IPS-NIHi7 (cell line): Measurements from ENCODE around the gene SOX6.
"Not testable (repeated sequence)": the region's sequence is repeated elsewhere in the genome, so short reads cannot be mapped to it uniquely, and the experiment has no call there.

Experiments used
- DNase-seq: peaks from one replicate; pipeline ENCODE4 v3.0.0; 2012; ENCODE audit warnings: mixed read lengths; ENCODE audit errors: extremely low spot score

SOX6 gene

DNA sequence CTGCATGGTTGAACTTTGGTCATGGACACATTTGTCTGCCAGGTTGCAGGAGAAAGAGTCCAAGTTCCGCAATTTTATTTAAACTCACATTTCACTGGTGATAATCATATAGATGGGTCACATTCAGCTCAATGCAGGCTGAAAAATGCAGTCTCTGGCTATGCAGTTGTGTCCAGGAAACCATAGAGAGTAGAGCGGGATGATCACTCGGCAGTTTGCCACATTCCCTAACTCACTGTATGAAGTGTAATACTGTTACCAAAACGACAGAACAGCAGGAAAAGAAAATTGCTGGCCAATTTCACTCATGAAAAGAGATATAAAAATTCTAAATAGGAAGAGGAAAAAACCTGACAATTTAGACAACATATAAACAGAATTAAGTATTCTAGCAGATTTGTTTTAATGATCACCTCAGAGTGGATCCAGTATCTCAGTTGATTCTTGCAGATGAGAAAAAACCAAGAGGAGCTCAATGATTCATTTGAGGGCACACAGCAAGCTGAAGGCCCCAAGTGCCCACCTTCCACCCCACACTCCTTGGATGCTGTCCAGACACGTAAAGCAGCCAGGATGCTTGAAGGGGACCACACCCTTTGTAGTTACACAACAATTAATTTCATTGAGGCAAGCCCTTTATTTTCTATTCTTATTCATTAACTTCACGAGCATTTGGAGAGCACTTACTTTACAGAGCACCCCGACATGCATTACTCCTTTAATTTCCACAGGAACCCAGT is 422.3 kb downstream of the SOX6 start:
- DNase-seq = no peak

DNA sequence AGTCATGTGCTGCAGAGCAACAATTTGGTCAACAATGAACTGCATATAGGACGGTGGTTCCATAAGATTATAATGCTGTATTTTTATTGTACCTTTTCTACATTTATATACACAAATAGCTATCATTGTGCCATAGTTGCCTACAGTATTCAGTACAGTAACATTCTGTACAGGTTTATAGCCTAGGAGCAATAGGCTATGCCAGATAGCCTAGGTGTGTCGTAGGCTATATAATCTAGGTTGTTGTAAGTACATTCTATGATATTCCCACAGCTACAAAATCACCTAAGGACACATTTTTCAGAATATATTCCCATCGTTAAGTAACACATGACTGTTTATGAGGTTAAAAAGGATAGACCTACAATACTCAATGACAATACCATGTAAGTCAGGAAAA is 423.9 kb downstream of the SOX6 start:
- no peak for DNase-seq

DNA sequence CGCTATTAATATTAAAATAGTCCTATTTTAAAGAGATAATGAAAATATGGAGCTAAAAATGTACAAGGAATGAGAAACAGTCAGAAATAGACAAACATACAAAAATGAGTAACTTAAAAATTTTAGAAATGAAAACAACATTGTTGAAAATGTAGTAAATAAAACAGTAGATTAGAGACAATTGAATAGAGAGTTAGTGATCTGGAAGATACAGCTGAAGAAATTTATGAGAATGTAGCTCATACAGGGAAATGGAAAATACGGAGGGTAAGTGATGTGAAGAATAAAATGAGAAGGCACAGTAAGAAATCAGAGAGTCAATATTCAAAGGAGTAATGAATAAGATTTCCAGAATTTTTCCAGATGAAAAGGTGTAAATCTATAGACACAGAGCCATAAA is 424.8 kb downstream of the SOX6 start:
- no peak for DNase-seq

DNA sequence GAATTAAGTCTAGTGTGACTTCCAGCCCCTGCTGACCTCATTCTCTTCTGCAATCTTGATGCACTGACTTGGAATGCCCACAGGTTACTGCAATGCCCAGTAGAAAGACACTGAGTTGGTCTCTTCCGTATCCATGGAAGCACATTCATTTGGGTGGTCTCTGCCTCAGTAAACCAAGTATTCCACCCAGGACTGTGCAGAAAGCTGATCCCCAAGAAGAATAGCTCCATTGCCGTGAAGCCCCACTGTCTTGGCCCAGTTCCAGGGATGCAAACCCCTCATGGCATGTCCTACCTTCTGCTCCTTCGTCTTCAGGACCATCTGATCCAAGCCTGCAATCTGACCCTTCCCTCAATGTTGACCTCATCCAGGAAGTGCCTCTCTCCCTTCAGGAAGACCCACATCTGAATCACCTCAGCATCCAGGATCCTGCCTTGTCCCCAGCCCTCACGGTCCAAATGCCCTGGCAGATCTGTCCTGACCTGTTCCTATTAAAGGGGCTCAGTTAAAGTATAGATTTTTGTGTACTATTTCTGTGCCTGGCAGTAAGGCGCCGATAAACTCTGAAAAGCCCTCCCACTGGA is 425.8 kb downstream of the SOX6 start:
- DNase-seq = no peak

DNA sequence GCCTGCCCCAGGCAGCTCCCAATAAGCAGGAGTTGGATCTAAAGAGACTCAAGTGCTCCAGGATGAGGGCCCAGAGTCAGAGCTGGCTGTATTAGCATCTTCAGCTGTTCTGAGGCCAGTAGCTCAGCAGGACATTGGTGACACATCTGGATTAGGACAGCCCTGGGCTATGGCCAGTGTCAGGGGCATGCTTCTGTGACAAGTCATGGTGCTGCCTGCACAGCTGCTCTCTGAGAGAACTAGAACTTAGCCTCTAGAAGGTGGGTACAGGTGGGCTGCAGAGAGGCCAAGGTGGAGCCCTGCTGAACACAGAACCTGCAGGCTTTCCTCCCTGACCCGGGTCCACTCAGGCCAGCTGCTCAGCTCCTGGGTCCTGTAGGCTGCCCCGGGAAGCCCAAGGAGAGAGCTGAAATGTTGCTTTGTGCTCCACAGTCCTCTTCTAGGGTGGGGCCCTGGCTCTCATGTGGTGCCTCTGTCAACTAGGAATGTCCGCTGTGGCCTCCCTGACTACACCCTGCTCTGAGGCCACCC is 426.9 kb downstream of the SOX6 start:
- no peak for DNase-seq

DNA sequence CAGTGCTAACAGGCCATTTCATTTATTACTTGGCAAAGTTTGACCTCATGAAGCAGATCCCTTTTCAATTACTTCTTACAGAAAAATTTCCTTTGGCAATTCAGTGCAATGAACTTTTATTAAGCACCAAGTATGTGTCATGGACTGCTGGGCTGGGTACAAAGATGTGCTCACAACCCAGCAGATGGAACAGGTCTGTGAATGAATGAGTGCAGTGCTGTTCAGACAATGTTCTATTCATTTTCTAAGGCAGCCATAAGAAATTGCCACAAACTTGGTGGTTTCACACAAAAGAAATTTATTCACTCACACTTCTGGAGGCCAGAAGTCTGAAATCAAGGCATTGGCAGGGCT is 428.5 kb downstream of the SOX6 start:
- DNase-seq = no peak

DNA sequence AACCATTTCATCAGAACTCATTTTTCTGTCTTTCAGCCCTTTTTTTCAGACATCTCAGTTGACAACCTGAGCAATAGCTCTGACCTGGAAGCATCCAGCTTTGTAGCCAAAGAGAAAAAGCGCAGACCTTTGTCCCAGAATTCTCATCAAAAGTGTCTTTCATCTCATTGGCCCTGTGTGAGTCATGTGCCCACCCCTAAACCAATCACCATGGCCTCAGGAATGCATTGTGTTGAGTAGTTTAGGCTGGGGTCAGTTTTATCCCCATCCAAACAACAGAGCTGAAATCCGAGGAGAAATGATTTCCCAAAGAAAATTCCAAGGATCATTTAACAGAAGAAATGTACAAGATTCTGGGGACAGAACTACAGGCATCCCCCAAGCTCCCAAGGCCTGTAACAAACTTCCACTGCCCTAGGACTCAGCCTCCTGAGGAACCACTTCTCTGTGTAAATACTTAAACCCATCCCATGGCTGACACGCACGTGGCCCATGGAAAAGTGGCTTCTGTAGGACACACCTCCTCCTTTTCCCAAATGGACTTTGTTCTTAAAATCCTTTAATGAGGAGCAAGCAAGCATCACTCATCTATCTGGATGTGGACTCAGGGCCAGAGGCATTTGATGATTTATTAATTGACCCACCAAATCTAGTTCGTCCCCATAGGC is 429.0 kb downstream of the SOX6 start:
- no peak for DNase-seq

DNA sequence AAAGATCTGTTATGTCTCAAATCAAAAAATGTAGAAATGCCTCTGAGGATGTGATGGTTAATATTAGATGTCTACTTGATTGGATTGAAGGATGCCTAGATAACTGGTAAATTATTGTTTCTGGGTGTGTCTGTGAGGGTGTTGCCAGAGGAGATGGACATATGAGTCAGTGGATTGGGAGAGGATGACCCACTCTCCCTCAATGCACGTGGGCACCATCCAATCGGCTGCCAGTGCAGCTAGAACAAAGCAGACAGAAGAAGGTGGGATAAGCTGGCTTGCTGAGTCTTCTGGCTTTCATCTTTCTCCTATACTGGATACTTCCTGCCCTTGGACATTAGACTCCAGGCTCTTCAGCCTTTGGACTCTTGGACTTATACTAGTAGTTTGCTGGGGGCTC is 430.3 kb downstream of the SOX6 start:
- DNase-seq = no peak

DNA sequence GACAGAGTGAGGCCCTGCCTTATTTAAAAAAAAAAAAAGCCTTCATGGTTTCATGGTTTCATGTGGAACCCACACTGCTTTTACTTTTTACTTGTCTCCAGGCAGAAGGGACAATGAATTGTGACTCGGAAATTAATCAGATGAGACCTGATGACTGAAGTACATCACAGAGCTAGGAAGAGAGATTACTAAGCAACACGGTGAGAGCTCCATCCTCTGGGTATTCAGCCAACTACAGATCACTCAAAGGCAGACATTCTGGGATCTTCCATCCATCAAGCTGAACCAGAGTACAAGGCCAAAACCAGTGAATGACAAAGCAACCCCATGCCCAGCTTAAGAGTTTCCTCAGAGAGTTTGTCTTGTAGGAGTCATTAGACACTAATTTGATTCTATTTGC is 433.2 kb downstream of the SOX6 start:
- peak; percentile 46 for DNase-seq

DNA sequence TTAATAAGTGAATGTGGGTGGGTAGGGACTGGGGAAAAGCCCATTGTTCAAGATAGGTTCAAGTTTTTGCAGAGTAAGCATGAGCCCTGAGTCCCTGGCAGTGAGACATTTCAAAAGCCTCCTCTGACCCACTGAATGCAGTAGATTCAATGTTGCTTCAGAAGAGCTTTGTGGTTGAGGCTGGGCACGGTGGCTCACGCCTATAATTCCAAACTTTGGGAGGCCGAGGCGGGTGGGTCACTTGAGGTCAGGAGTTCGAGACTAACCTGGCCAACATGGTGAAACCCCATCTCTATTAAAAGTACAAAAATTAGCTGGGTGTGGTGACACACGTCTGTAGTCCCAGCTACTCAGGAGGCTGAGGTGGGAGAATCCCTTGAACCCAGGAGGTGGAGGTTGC is 433.6 kb downstream of the SOX6 start:
- not testable (repeated sequence) for DNase-seq

DNA sequence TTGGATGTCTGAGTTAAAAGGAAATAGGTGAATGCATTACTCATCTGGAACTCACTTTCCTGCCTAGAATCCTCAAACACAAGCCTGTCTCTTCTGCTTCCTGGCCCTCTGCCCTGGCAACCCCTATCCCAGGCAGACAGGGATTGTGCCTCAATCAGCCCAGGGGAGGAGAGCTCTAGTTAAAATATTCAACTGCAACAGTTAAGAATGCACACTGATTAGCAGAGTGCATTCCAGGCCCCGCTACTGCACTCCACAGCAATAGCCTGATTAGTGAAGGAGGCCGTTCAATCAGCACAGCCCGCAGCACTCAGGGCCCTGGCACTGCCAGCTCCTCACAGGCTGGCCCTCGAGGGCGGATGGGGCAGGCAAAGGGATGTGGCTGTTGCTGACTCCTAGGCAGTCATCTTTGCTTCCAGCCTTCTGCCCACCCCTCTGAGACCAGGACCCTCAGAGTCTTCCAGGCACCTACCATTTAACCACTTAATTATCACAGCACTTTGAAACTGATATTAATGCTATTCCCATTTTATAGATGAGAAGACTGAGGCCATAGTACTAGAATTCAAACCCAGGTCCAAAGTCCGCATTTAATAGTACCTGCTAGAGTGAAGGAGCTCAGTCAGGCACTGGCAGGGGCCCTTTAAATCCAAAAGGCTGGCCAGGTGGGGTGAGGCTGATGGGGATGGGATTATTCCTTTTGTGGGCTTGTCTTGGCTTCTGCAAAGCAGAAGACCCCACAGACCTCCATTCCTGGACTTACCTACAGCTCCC is 435.3 kb downstream of the SOX6 start:
- no peak for DNase-seq

DNA sequence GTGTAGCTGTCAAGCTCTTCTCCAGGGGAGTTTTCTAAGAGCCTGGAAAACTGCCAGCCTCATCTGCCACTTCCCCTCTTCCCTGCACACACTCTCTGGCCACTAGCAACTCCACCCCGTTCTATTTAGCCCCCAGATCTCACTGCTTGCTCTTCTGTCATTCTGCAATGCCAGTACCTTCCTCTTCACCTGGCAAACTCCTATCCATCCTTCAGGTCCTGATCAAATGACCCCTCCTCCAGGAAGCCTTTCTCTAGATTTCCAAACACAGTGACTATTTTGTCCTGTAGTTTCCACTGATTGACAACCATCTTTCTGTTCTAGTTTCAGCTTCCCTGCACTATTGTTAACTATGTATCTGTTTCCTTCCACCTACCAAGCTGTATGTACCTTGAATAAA is 437.7 kb downstream of the SOX6 start:
- DNase-seq = no peak

DNA sequence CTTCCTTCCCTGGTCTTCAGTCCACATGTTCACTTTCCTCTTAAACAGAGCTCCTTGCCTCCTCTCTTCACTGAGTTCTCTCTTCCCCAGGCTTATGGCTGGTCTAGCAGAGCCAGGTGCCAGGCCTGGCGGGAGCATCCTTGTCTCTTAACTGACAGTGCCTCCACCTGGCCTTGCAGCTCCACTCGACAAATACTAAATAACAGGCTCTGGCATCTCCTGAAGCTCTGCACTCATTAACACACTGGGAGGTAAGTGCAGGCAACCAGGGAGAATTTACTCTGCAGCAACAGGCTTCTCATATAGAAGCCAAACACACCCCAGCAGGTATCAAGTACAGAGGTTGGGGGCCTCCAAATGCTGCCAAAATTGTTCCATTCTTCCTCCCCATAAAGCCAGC is 438.1 kb downstream of the SOX6 start:
- DNase-seq = peak; percentile 42
